ENCODE measurements around the gene IL32.

IL32 gene

GRCh38 chr16:3115561-3115960 is 50.1 kb downstream of the IL32 start:
- DNase-seq (ENCODE audit: low spot score) = no peak

- DNase-seq (ENCODE audit: low spot score) = no peak
These were observed 52.9 kb downstream of the IL32 start for GRCh38 chr16:3118204-3118790.

GRCh38 chr16:3118846-3119245 is 53.4 kb downstream of the IL32 start:
- no peak for DNase-seq (ENCODE audit: low spot score)
